ENCODE results near the gene SLC10A3. TPM values are rescaled to one million over a fixed set of nuclear protein-coding genes. Genes with fewer than 3 reads are reported as not detected.

The SLC10A3 gene
- total RNA-seq, 6 donors from 2014 or later, result 16.8 to 33.4 (median 28.7) TPM

DNA sequence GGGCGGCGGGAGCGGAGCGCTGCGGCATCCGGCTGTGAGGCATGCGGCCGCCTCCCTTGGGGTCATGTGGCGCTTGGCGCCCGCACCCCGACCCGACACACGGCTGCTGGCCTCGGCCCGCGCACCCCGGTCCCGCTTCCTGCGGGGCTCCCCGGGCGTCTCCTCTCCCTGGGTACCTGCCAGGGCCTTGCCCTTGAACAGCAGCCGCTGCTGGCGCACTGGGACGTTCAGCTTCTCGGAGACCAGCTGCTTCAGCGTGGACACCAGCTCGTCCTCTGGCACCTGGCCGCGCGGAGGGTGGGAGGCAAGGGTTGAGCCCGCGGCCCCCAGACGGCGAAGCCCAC is 4.4 kb downstream of the SLC10A3 start:
- H3K9me3 ChIP-seq, result no peaks in the 10 kb centered on the region
- no peak for ATAC-seq (ENCODE audit: low FRiP score in 2 of 2)
- H3K4me3 ChIP-seq, result peak overlapping the region; percentile 44 to 81 (median 76)
- 59% methylated on average over 25 of the region's 35 CpGs; no CpG with 5 or more reads in 1 of the 2 donors for WGBS, 2 donors
- no peak for TF ChIP-seq EP300 (IDR thresholded peaks at IDR 0.05)
- TF ChIP-seq, protein P1, sequence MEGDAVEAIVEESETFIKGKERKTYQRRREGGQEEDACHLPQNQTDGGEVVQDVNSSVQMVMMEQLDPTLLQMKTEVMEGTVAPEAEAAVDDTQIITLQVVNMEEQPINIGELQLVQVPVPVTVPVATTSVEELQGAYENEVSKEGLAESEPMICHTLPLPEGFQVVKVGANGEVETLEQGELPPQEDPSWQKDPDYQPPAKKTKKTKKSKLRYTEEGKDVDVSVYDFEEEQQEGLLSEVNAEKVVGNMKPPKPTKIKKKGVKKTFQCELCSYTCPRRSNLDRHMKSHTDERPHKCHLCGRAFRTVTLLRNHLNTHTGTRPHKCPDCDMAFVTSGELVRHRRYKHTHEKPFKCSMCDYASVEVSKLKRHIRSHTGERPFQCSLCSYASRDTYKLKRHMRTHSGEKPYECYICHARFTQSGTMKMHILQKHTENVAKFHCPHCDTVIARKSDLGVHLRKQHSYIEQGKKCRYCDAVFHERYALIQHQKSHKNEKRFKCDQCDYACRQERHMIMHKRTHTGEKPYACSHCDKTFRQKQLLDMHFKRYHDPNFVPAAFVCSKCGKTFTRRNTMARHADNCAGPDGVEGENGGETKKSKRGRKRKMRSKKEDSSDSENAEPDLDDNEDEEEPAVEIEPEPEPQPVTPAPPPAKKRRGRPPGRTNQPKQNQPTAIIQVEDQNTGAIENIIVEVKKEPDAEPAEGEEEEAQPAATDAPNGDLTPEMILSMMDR (IDR thresholded peaks at IDR 0.05), result no peak
- no peak for TF ChIP-seq POLR2A (IDR thresholded peaks at IDR 0.05)
- no peak for TF ChIP-seq POLR2AphosphoS5 (IDR thresholded peaks at IDR 0.05)
- H3K27me3 ChIP-seq, result no peaks in the 10 kb centered on the region
- H3K27ac ChIP-seq, result peak overlapping the region; percentile 69 to 91 (median 83)
- DNase-seq, result peak in 1 of 2 donors; percentile 86
- peaks cover 5 to 42% (median 17%) of the 10 kb centered on the region in 4 donors for H3K4me1 ChIP-seq
- peaks cover 0 to 17% (median 2%) of the 10 kb centered on the region in 4 donors for H3K36me3 ChIP-seq

DNA sequence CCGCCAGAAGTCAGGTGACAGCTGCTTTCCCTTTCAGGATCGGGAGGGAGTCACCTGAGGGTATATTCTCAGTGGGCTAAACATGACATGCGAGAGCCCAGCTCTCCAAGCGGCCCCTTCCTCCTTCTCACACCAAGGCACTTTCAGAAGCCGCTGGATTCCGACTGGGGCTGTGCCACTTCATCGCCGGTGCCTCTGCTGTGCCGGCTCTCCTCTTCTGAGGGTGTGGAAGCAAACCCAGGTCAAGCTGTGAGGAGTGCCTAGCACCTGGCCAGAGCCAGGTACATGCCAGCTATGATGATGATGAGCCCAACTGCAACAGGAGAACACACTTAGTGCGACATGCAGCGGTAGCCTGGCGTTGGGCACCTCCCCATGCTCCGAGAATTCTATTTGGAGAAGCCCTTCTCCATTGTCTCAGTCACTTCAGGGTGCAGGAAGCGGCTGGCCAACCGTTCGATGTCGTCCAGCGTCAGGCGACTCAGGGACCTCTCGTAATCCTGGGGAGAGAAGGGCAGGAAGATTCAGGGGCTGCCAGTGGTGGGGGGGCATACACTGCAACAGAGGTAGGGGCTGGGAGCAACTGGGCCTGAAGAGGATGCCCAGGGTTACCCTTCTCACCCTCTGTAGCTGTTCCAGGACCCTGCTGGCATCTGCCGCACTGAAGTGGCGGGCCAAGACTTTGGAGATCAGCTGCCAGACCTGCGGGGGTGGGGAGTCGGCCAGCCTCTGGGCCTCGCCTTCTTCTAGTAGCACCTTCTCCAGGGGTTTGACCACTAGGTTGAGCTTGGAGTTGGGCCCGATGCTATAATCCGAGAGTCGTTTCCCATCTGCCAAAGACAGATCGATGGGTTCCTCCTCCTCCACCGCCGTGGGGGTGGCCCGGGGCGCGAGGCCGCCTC is 5.0 kb downstream of the SLC10A3 start:
- Histone ChIP-seq H3K4me3 (peak overlapping the region; percentile 44 to 81 (median 76)), H3K4me1 (peaks cover 5 to 42% (median 17%) of the 10 kb centered on the region in 4 donors), H3K36me3 (peaks cover 0 to 17% (median 2%) of the 10 kb centered on the region in 4 donors), H3K27me3 (no peaks in the 10 kb centered on the region), H3K27ac (peak overlapping the region; percentile 69 to 91 (median 83)), H3K9me3 (no peaks in the 10 kb centered on the region)
- ATAC-seq (ENCODE audit: low FRiP score in 2 of 2), result no peak
- TF ChIP-seq POLR2AphosphoS5 (IDR thresholded peaks at IDR 0.05) (no peak), POLR2A (IDR thresholded peaks at IDR 0.05) (no peak)
- no peak for DNase-seq
- WGBS, 2 donors, result 52 to 74% methylated on average over 5 to 25 of the region's 35 CpGs

DNA sequence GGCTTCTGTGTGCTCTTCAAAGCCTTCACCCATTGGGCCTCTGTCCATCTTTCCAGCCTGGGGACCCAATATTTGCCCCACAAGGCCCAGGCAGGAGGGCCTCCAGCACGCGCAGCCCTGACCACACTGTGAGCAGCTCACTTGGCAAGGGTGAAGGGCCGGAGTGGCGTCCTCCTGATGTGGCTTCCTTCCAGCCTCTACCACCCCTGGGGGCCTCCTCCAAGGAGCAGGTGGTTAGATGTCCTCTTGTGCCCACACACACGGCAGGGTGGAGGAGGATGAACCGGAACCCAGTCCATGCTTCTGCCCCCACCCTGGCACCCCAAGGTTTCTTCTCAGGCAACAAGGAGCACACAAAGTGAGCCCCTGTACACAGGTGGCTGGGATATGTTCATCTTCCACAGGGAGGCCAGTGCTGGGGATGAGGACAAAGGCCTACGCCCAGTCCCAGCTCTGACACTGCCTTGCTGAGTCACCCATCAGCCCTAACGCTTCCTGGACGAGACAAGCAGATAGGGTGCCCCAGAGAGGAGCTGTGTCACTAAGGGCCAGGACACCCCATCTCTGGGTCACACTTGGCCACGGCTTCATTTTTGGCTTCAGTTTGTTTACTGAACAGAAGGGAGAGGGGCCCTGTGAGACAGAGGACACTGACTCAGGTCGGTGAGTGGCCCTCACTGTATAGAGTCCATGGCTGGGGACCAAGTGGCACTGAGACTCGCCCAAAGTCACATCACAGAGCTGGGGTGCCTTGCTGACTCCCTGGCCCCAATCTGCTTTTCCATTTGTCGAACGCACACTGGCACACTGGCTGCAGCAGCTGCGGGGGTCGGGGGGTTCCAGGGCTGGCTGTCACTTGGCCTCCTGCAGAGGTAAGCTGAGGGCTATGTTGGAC is 5.9 kb downstream of the SLC10A3 start:
- peak overlapping the region in 1 of 4 donors; percentile 76 for H3K4me3 ChIP-seq
- peaks cover 0 to 17% (median 2%) of the 10 kb centered on the region in 4 donors for H3K36me3 ChIP-seq
- DNase-seq, result no peak
- H3K27me3 ChIP-seq, result no peaks in the 10 kb centered on the region
- peaks cover 3 to 36% (median 17%) of the 10 kb centered on the region in 4 donors for H3K4me1 ChIP-seq
- ATAC-seq (ENCODE audit: low FRiP score in 2 of 2), result no peak
- no peak for TF ChIP-seq EP300 (IDR thresholded peaks at IDR 0.05)
- TF ChIP-seq, protein P1 (IDR thresholded peaks at IDR 0.05), result no peak
- no peak for TF ChIP-seq POLR2AphosphoS5 (IDR thresholded peaks at IDR 0.05)
- no peak for TF ChIP-seq POLR2A (IDR thresholded peaks at IDR 0.05)
- 90% methylated on average over 16 of the region's 16 CpGs; no CpG with 5 or more reads in 1 of the 2 donors for WGBS, 2 donors
- H3K9me3 ChIP-seq, result no peaks in the 10 kb centered on the region
- peak overlapping the region in 1 of 4 donors; percentile 14 for H3K27ac ChIP-seq

DNA sequence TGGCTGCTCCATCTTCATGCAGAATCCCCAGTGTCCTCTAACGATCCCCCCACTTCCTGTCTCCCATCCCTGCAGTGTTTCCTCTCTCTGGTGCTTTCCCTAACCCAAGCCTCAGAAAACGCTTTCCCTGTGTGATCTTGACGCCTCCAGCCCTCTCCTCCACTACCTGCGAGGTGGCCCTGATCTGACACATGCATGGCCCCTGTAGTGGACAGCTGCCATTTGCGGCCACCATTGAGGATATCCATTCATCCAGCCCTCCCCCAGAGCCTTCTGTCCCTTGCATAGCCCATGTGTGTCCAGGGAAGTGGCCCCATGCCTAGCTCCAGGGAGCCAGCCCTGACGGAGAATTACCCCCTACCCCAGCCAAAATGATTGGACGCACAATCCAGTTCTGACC is 7.1 kb downstream of the SLC10A3 start:
- DNase-seq (no peak), ATAC-seq (ENCODE audit: low FRiP score in 2 of 2) (no peak)
- Histone ChIP-seq H3K4me1 (peaks cover 0 to 34% (median 12%) of the 10 kb centered on the region in 4 donors), H3K9me3 (no peaks in the 10 kb centered on the region), H3K4me3 (no peak overlapping the region), H3K27ac (no peak overlapping the region), H3K36me3 (peaks cover 0 to 11% (median 2%) of the 10 kb centered on the region in 4 donors), H3K27me3 (no peaks in the 10 kb centered on the region)
- TF ChIP-seq POLR2A (IDR thresholded peaks at IDR 0.05), result no peak
- 25 to 81% methylated on average over 2 to 7 of the region's 7 CpGs for WGBS, 2 donors

DNA sequence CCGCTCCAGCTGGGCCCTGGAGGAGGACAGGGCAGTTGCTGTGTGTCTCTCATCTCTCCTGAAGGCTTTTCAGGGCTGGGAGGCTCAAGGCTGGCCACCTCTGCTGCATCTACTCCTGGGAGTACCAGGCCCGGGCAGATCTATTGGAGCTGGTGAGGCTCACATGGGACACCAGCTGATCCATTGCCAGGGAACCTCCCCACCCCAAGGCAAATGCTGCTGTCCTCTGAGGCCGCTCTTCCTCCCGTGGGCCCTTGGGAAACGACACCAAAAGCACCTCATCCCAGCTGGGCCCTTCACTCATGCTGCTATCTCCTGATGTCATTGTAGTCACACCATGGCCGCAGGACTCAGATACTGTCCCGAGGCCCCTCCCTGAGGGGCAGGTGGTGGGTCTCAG is 7.6 kb downstream of the SLC10A3 start:
- no peak overlapping the region for H3K4me3 ChIP-seq
- H3K36me3 ChIP-seq, result peaks cover 0 to 8% (median 0%) of the 10 kb centered on the region in 4 donors
- no peak overlapping the region for H3K27ac ChIP-seq
- DNase-seq (no peak), ATAC-seq (ENCODE audit: low FRiP score in 2 of 2) (no peak)
- no peak for TF ChIP-seq POLR2A (IDR thresholded peaks at IDR 0.05)
- no peak for TF ChIP-seq EP300 (IDR thresholded peaks at IDR 0.05)
- WGBS, 2 donors, result 58 to 100% methylated on average over 1 to 4 of the region's 7 CpGs
- H3K4me1 ChIP-seq, result peaks cover 0 to 32% (median 12%) of the 10 kb centered on the region in 4 donors
- H3K27me3 ChIP-seq, result no peaks in the 10 kb centered on the region
- no peaks in the 10 kb centered on the region for H3K9me3 ChIP-seq

Measured in upper lobe of left lung (tissue), 6 donors.